HG02610 (cell line): Measurements from ENCODE around the gene SLCO2B1.
"Not testable (repeated sequence)": the region's sequence is repeated elsewhere in the genome, so short reads cannot be mapped to it uniquely, and the experiment has no call there.

Source experiments
- ATAC-seq: cut with Tn5 transposase; IDR thresholded peaks from one replicate; pipeline ENCODE4 v1.9.1; 2021; ENCODE audit warnings: mild to moderate bottlenecking, moderate library complexity; ENCODE audit not compliant: unreplicated experiment

SLCO2B1 gene

GRCh38 chr11:75150879-75151278 is at the start of gene SLCO2B1:
Gene SLCO2B1 (plus strand): TSS chr11:75151107. CDS start chr11:75151382, 275 bp downstream.
- ATAC-seq, result no peak

- ATAC-seq, result no peak
These were observed 49.3 kb upstream of the SLCO2B1 start for GRCh38 chr11:75101424-75102128.

GRCh38 chr11:75103380-75104026 is 47.4 kb upstream of the SLCO2B1 start:
- no peak for ATAC-seq

- no peak for ATAC-seq
These were observed 45.4 kb upstream of the SLCO2B1 start for GRCh38 chr11:75105462-75105925.

GRCh38 chr11:75105967-75106681 is 44.8 kb upstream of the SLCO2B1 start:
- not testable (repeated sequence) for ATAC-seq

GRCh38 chr11:75107187-75107586 is 43.7 kb upstream of the SLCO2B1 start:
- no peak for ATAC-seq

GRCh38 chr11:75112200-75112599 is 38.7 kb upstream of the SLCO2B1 start:
- no peak for ATAC-seq

GRCh38 chr11:75113030-75113429 is 37.9 kb upstream of the SLCO2B1 start:
- no peak for ATAC-seq

GRCh38 chr11:75114465-75114864 is 36.4 kb upstream of the SLCO2B1 start:
- no peak for ATAC-seq

GRCh38 chr11:75118577-75118976 is 32.3 kb upstream of the SLCO2B1 start:
- no peak for ATAC-seq

- ATAC-seq, result no peak
These were observed 24.3 kb upstream of the SLCO2B1 start for GRCh38 chr11:75126564-75126963.

GRCh38 chr11:75132080-75132479 is 18.8 kb upstream of the SLCO2B1 start:
- ATAC-seq, result no peak

GRCh38 chr11:75133976-75134375 is 16.9 kb upstream of the SLCO2B1 start:
- ATAC-seq, result no peak

GRCh38 chr11:75135021-75135650 is 15.8 kb upstream of the SLCO2B1 start:
- no peak for ATAC-seq

- no peak for ATAC-seq
These were observed 15.3 kb upstream of the SLCO2B1 start for GRCh38 chr11:75135651-75136050.

GRCh38 chr11:75140269-75141138 is 10.4 kb upstream of the SLCO2B1 start:
- no peak for ATAC-seq

- ATAC-seq, result no peak
These were observed 9.7 kb upstream of the SLCO2B1 start for GRCh38 chr11:75141166-75141565.

- no peak for ATAC-seq
These were observed 8.0 kb upstream of the SLCO2B1 start for GRCh38 chr11:75142714-75143419.

- no peak for ATAC-seq
These were observed 7.5 kb upstream of the SLCO2B1 start for GRCh38 chr11:75143420-75143731.

- ATAC-seq, result no peak
These were observed 6.2 kb upstream of the SLCO2B1 start for GRCh38 chr11:75144716-75145014.
